GM19328 (cell line): Measurements from ENCODE around the gene SYCN.

ENCODE experiments used
- ATAC-seq: cut with Tn5 transposase; IDR thresholded peaks from one replicate; pipeline ENCODE4 v1.9.1; 2021; ENCODE audit warnings: mild to moderate bottlenecking, moderate library complexity; ENCODE audit not compliant: unreplicated experiment

SYCN gene

GRCh38 chr19:39196320-39196719, 7.7 kb downstream of the SYCN start:
- ATAC-seq, result no peak

- ATAC-seq, result no peak
These were observed 8.3 kb downstream of the SYCN start for GRCh38 chr19:39195755-39196154.

- ATAC-seq, result no peak
These were observed 9.1 kb downstream of the SYCN start for GRCh38 chr19:39194832-39195542.

DNA sequence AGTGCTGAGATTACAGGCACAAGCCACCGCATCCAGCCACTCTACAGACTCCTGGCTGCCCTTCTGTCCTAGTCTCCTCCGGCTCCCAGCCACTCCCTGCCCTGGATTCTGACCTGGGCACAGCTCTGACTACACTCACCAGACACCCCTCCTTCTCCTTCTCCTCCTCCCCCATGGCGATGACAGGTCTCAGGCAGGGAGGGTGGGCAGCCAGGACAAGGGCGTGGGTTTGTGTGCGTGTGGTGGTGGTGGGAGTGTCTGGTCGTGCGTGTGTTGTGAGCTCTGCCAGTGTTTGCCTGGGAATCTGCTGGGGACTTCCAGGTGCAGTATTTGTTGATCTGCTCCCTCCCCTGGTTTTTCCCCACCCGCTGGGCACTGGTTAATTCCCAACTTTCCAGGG, 10.3 kb downstream of the SYCN start:
- no peak for ATAC-seq

DNA sequence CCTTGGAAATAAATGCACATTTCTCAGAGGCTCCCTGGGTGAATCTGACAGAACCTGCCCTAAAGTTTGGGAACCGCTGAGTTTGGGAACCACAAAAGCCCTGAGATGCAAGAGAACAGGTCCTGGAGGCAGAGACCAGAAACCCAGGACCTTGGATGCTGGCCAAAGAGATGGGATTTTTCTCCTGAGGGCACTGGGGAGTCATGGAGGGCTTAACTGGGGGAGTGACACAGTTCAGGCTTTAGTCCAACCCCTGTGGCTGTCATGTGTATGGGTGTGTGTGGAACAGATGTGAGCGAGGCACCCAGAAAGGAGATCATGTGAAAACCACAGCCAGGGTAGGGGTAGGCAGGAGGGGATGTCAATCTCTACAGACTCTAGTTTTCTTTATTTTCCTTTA, 11.2 kb downstream of the SYCN start:
- no peak for ATAC-seq

- ATAC-seq, result no peak
These were observed 13.3 kb downstream of the SYCN start for GRCh38 chr19:39190768-39191167.

- ATAC-seq, result no peak
These were observed 15.1 kb downstream of the SYCN start for GRCh38 chr19:39188960-39189359.

DNA sequence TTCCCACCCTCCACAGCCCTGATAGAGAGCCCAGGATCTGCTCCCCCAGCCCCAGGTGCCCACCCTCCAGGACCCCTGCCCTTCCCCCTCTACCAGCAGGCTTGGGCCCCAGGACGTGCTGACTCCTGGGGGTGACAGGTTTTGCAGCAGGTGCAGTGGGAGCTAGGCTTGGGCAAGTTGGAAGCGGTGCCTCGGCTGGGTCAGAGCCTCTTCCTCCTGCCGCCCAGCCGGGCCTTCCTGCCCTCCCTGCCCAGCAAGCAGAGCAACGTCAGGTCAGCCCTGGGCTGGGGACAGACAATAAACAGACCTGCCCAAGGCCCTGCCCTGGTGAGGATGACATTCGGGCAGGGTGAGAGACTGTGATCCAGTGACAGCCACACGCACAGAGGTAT, 16.5 kb downstream of the SYCN start:
- no peak for ATAC-seq

DNA sequence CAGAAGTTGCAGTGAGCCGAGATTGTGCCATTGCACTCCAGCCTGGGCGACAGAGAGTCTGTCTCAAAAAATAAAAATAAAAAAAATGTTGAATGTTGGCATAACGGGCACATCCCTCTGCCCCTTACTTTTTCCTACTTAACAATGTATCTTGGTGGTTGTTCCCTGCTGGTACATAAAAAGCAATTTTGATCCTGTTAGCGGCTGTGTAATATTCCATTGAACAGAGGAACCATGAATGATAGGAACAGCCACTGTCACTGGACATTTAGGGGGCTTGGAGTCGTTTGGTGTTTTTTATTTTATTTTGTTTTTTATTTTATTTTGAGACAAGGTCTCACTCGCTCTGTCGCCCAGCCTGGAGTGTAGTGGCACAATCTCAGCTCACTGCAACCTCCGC, 17.7 kb downstream of the SYCN start:
- ATAC-seq, result no peak

- ATAC-seq, result no peak
These were observed 21.0 kb downstream of the SYCN start for GRCh38 chr19:39183104-39183503.

DNA sequence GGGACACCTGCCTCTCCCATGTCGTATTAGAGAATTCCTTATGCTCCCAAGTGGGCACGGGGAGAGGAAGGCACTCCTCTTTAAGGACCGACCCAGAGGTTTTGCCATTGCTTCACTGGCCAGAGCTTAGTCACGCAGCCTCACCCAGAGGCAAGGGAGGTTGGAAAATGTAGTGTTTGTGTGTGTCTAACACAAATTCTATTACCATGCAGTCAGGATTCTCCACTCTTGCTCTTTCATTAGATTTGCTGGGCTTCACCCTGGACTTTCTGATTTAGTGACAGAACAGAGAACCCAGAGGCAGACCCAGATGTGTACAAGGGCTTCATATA, 21.9 kb downstream of the SYCN start:
- no peak for ATAC-seq

- ATAC-seq, result no peak
These were observed 22.4 kb downstream of the SYCN start for GRCh38 chr19:39181500-39182173.

DNA sequence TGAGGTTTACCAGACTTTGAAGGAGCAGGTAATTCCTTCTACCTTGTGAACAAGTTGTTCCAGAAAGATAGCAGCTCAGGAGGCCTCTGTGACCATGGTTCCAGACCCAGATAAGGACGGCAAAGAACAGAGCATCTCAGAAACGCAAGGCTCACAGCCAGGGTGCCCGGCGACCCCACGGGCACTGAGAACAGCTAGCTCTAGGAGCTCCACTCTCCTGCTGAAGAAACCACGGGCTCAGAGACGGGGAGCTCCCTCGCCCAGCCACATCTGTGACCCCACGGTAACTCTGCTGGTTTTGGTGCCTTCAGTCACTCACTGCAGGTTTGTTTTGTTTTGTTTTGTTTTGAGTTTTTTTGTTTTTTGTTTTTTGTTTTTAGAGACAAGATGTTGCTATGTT, 23.3 kb downstream of the SYCN start:
- no peak for ATAC-seq

GRCh38 chr19:39179754-39180153, 24.3 kb downstream of the SYCN start:
- no peak for ATAC-seq

GRCh38 chr19:39178296-39179006, 25.6 kb downstream of the SYCN start:
- ATAC-seq, result no peak

- no peak for ATAC-seq
These were observed 26.3 kb downstream of the SYCN start for GRCh38 chr19:39177736-39178135.

- no peak for ATAC-seq
These were observed 26.9 kb downstream of the SYCN start for GRCh38 chr19:39177110-39177699.

GRCh38 chr19:39175564-39175963, 28.5 kb downstream of the SYCN start:
- ATAC-seq, result no peak

DNA sequence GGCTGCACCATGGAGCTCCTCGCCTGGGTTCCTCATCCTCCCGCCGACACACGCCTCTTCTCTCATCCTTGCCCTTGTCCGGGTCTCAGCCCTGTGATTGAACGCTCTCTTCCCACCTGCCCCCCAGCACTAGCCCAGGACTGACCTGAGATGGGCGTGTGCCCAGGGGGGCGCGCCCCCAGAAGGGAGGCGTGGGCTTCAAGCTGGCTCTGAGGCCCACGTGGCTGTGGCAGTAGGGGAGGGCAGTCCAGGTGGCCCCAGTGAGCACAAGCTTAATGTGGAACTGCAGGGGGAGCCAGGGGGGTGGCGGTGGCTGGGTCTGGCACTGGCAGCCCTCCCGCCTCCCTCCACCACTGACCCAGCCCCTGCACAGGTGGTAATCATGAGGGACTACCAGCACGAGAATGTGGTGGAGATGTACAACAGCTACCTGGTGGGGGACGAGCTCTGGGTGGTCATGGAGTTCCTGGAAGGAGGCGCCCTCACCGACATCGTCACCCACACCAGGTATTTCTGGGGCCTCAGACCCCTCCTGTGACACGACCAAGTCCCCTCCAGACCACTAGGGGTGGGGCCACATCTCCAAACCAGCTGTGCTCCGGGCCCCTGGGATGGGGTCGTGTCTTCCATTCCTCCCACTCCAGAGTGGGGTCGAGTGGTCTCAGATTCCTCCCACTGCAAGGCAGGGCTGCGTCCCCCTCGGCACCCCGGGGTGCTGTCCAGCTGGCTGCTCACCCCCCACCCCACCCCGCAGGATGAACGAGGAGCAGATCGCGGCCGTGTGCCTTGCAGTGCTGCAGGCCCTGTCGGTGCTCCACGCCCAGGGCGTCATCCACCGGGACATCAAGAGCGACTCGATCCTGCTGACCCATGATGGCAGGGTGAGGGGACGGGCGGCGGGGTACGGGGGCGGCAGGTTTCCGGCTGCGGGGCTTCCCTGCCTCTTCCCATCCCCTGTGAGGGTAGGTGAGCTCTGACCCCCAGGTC, 29.2 kb downstream of the SYCN start:
- no peak for ATAC-seq

GRCh38 chr19:39174142-39174541, 29.9 kb downstream of the SYCN start:
- no peak for ATAC-seq
